GM10248 (cell line): ENCODE data around the gene UBXN11.
A peak's percentile ranks its signal among the peaks of the same experiment; 100 is the strongest.

Experiments
- CTCF ChIA-PET: fragments of 300-600 bp; sonication (Branson Sonifier 250); formaldehyde crosslinking; extraction: SDS; loops from one replicate; lab custom pipeline; 2021; ENCODE audit warnings: antibody characterized with exemption; lab: Yijun Ruan, JAX
- POLR2A ChIA-PET: fragments of 350-650 bp; sonication (Branson Sonifier 250); formaldehyde crosslinking; extraction: SDS; loops from one replicate; lab custom pipeline; 2020; ENCODE audit warnings: antibody characterized with exemption; lab: Yijun Ruan, JAX
- DNase-seq: peaks from one replicate; pipeline ENCODE4 v3.0.0; 2012; ENCODE audit errors: extremely low spot score
- TF ChIP-seq, protein P1 (sequence below): IDR thresholded peaks from 2 replicates; pipeline ENCODE4 v1.5.1; 2012; ENCODE audit warnings: mild to moderate bottlenecking, low read depth; ENCODE audit errors: extremely low read depth, missing control alignments, control extremely low read depth

Gene UBXN11

DNA sequence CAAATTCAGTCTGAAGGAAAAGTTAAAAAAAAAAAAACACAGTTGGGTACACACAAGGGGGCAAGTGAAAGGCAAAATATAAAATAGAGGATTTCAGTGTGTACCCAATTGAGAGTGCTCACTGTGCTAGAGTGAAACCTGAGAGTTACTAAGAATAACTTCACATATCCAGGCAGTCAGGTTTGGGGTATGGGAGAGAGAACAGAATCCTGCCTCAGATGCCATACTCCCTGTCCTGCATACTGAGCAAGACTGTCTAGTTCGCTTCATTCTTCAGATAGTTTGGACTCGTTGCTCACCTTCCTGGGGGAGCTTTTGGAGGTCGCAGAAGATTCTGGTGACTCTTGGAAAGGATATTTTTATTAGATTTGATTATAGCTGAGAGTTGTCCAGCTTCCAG lies 52.0 kb downstream of the UBXN11 start:
- CTCF ChIA-PET, result interaction anchor here (1.0 to 4.9 kb wide), 3 partner anchors 10 to 21 kb away, joined by 3 to 19 read pairs (median 16); partner anchors contain the start of gene CEP85
- DNase-seq, result no peak
- POLR2A ChIA-PET, result no interaction called here
- TF ChIP-seq, protein P1, sequence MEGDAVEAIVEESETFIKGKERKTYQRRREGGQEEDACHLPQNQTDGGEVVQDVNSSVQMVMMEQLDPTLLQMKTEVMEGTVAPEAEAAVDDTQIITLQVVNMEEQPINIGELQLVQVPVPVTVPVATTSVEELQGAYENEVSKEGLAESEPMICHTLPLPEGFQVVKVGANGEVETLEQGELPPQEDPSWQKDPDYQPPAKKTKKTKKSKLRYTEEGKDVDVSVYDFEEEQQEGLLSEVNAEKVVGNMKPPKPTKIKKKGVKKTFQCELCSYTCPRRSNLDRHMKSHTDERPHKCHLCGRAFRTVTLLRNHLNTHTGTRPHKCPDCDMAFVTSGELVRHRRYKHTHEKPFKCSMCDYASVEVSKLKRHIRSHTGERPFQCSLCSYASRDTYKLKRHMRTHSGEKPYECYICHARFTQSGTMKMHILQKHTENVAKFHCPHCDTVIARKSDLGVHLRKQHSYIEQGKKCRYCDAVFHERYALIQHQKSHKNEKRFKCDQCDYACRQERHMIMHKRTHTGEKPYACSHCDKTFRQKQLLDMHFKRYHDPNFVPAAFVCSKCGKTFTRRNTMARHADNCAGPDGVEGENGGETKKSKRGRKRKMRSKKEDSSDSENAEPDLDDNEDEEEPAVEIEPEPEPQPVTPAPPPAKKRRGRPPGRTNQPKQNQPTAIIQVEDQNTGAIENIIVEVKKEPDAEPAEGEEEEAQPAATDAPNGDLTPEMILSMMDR, result no peak

DNA sequence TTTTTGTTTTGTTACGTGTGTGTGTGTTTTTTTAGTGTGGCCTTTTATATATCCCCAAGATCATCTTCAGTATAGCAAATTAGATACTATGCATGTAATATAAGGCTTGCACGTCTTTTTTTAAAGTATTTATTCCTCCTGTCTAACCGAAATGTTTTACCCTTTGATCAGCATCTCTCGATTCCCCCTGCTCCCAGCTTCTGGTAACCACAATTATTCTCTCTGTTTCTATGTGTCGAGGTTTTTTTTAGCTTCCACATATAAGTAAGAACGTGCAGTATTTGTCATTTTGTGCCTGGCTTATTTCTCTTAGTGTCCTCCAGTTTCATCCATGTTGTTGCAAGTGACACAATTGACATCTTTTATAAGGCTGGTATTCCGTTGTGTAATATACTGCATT lies 53.7 kb downstream of the UBXN11 start:
- no peak for DNase-seq
- TF ChIP-seq, protein P1, result no peak
- POLR2A ChIA-PET, result no interaction called here
- CTCF ChIA-PET, result interaction anchor here (1.4 kb wide), 2 partner anchors 17 to 165 kb away, joined by 4 read pairs; no protein-coding TSS in a partner anchor

DNA sequence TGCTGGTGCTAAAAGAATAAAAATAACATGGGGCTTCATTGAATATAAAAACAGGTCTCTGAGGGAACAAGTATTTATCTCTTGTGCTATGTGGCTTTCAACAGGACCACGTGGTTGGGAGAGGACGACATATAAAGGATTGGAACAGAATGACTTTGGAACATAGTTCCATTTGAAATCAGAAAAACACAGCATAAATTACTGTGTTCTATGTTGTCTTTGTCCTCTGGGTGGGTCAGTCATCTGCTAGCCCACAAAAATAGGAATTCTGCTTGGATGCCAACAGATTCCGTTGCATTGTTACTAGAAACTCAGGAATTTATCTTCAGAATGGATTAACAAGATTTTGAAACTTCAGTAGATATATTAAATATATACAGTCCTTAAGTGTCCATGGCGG lies 66.5 kb downstream of the UBXN11 start:
- CTCF ChIA-PET, result no interaction called here
- TF ChIP-seq, protein P1, result no peak
- DNase-seq, result no peak
- POLR2A ChIA-PET, result no interaction called here

DNA sequence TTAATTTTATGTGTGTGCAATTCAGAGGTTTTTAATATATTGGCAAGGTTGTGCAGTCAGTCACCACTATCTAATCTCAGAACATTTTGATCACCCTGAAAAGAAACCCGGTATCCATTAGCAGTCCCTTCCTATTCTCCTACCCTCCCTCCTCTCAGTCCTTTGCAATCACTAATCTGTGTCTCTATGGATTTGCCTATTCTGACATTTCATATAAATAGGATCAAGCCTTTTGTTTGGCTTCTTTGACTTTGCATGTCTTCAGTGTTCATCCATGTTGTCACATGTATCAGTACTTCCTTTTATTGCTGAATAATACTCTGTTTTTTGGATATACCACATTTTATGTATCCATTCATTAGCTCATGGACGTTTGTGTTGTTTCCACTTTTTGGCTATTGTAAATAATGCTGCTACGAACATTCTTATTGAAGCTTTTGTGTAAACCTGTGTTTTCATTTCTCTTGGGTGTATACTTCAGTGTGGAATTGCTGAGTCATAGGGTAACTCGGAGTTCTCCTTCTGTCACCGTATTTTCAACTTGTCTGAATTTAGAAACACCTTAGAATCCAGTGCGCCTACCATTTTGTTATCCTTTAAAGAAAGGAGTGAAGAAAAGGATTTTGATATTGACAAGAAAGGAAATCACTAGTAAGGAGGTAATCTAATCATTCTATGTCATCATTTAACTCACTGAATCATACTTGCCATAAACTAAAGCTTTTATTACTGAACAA lies 69.0 kb downstream of the UBXN11 start:
- TF ChIP-seq, protein P1, result no peak
- CTCF ChIA-PET, result interaction anchor here (0.9 to 2.0 kb wide), 4 partner anchors 10 to 84 kb away, joined by 3 to 7 read pairs (median 6); partner anchors contain the start of gene ZNF593
- POLR2A ChIA-PET, result no interaction called here
- DNase-seq, result no peak

DNA sequence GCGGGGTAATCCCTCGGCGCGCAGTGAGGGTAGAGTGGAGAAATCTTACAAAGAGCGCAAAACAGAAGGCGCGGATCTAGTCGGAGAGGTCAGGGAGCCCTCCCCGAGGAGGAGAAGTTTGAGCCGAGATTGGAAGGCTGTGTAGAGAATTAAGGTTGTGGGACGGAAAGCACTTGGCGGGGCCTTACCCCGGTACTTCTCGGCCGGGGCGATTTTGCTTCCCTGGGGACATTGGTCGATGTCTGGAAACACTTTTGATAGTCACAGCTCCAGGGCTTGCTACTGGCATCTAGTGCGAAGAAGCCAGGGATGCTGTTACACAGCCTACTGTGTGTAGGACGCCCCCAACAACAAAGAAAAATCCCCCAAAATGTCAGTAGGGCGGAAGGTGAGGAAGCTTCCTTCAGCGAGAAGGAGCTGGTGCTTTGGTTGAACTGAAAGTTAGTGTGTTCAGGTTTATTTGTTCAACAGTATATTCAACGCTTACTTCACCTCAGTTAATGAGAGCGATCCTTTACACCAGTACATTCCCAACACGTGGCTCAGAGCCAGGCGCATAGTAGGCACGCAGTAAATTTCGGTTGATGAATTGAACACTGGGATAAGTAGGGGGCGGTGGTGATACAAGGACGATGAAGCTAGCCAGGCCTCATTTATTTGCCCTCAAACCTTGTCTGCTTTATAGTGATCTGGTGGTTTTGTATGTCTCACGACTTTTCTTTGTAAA lies 71.6 kb downstream of the UBXN11 start:
- TF ChIP-seq, protein P1, result peak; percentile 16
- POLR2A ChIA-PET, result interaction anchor here (0.6 to 1.9 kb wide), 3 partner anchors 31 to 91 kb away, joined by 3 to 4 read pairs (median 4); partner anchors contain the start of gene CD52
- peak; percentile 28 for DNase-seq
- CTCF ChIA-PET, result interaction anchor here (0.6 to 5.2 kb wide), 72 partner anchors 8 to 338 kb away, joined by 3 to 40 read pairs (median 4); partner anchors contain the start of genes C1orf232, CATSPER4, CD52 and CNKSR1
